SU-DHL-6 (cell line): ENCODE results near the gene SCRT2.

Experiments
- H2AFZ ChIP-seq: fragments of 200-600 bp; sonication (generic); 2 replicates; pipeline ENCODE4 v1.6.1; 2014; ENCODE audit warnings: low read depth, mild to moderate bottlenecking, moderate library complexity, mixed read lengths, antibody characterized with exemption, low read length; ENCODE audit not compliant: severe bottlenecking
- H3F3A ChIP-seq: fragments of 200-600 bp; shearing (Covaris generic); 2 replicates; pipeline ENCODE4 v1.6.0; 2016; ENCODE audit warnings: antibody characterized with exemption, mild to moderate bottlenecking; ENCODE audit not compliant: insufficient read depth
- H3K27ac ChIP-seq: fragments of 200-600 bp; sonication (generic); 2 replicates; pipeline ENCODE4 v1.5.1; 2016; ENCODE audit warnings: low read depth, mild to moderate bottlenecking, low read length, moderate library complexity, mixed read lengths
- H3K27me3 ChIP-seq: fragments of 200-600 bp; sonication (generic), shearing (Covaris generic); 2 replicates; pipeline ENCODE4 v1.6.0; 2014; ENCODE audit warnings: mild to moderate bottlenecking, low read length
- H3K36me3 ChIP-seq: fragments of 200-600 bp; sonication (generic); 2 replicates; pipeline ENCODE4 v1.6.1; 2014; ENCODE audit warnings: mild to moderate bottlenecking, low read length, mixed read lengths
- H3K4me2 ChIP-seq: fragments of 300-600, 200-600 bp; shearing (Covaris generic), sonication (generic); 2 replicates; pipeline ENCODE4 v1.6.0; 2014; ENCODE audit warnings: low read length, low read depth, mild to moderate bottlenecking; ENCODE audit not compliant: poor library complexity, severe bottlenecking
- H3K4me3 ChIP-seq: fragments of 200-600 bp; sonication (generic); 2 replicates; pipeline ENCODE4 v1.5.1; 2014; ENCODE audit warnings: antibody characterized with exemption, low read length, mild to moderate bottlenecking, mixed read lengths; ENCODE audit not compliant: insufficient read depth, poor library complexity, severe bottlenecking
- H3K79me2 ChIP-seq: fragments of 200-600 bp; sonication (generic); 2 replicates; pipeline ENCODE4 v1.6.1; 2014; ENCODE audit warnings: mild to moderate bottlenecking, low read length, moderate library complexity; ENCODE audit not compliant: insufficient read depth
- H3K9ac ChIP-seq: fragments of 200-600 bp; sonication (generic); 2 replicates; pipeline ENCODE4 v1.7.0; 2014; ENCODE audit warnings: mild to moderate bottlenecking, low read length
- H3K9me2 ChIP-seq: fragments of 200-600 bp; sonication (generic); replicated peaks from 2 replicates; pipeline ENCODE4 v1.6.1; 2014; ENCODE audit warnings: low read length; ENCODE audit not compliant: insufficient read depth
- H3K9me3 ChIP-seq: fragments of 200-600 bp; sonication (generic); 2 replicates; pipeline ENCODE4 v1.6.1; 2014; ENCODE audit warnings: low read length, mixed read lengths; ENCODE audit not compliant: insufficient read depth
- H4K20me1 ChIP-seq: fragments of 200-600 bp; sonication (generic); 2 replicates; pipeline ENCODE4 v1.6.1; 2014; ENCODE audit warnings: low read depth, mild to moderate bottlenecking, antibody characterized with exemption, low read length, moderate library complexity, mixed read lengths
- EZH2phosphoT487 ChIP-seq: fragments of 200-600 bp; sonication (generic), shearing (Covaris generic); conservative IDR thresholded peaks from 2 replicates; pipeline ENCODE4 v1.6.1; 2018; ENCODE audit warnings: mild to moderate bottlenecking, antibody characterized with exemption, low read length, moderate library complexity, mixed read lengths
- TF ChIP-seq, protein P1 (sequence below): fragments of 200-600 bp; sonication (generic); IDR thresholded peaks from one replicate; pipeline ENCODE4 v1.5.1; 2017; ENCODE audit warnings: antibody characterized with exemption, mild to moderate bottlenecking, low read length, moderate library complexity; ENCODE audit not compliant: insufficient read depth, poor library complexity, severe bottlenecking

Gene SCRT2

GRCh38 chr20:626579-626978, 49.0 kb downstream of the SCRT2 start:
- Histone ChIP-seq H3K27me3 (no peaks in the 10 kb centered on the region), H3K27ac (no peak overlapping the region)
- no peak for TF ChIP-seq EZH2phosphoT487
- TF ChIP-seq, protein P1, sequence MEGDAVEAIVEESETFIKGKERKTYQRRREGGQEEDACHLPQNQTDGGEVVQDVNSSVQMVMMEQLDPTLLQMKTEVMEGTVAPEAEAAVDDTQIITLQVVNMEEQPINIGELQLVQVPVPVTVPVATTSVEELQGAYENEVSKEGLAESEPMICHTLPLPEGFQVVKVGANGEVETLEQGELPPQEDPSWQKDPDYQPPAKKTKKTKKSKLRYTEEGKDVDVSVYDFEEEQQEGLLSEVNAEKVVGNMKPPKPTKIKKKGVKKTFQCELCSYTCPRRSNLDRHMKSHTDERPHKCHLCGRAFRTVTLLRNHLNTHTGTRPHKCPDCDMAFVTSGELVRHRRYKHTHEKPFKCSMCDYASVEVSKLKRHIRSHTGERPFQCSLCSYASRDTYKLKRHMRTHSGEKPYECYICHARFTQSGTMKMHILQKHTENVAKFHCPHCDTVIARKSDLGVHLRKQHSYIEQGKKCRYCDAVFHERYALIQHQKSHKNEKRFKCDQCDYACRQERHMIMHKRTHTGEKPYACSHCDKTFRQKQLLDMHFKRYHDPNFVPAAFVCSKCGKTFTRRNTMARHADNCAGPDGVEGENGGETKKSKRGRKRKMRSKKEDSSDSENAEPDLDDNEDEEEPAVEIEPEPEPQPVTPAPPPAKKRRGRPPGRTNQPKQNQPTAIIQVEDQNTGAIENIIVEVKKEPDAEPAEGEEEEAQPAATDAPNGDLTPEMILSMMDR: no peak

DNA sequence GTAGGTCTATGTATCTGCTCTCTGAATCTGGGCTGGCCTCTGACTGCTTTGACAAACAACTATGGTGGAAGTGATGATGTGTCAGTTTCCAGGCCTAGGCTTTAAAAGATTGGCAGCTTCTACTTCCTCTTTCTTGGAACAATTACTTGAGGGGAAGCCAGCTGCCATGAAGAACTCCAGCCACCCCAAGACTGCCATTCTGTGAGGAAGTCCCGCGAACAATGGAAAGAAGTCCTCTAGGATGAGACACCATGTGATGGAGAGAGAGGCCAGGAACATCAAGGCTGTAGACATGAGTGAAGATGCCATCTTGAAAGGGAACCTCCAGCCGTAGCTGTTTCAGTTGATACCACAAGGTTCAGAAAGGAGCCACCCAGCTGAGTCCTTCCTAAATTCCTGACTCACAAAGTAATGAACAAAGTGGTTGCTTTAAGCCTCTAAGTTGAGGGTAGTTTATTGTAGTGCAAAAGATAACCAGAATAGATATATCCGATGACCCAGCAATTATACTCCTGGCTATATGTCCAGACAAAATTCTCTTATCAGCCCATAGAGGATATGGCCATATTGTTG, 50.2 kb downstream of the SCRT2 start:
- no peaks in the 10 kb centered on the region for H4K20me1 ChIP-seq
- no peaks in the 10 kb centered on the region for H3K36me3 ChIP-seq
- H3K9ac ChIP-seq: no peak overlapping the region
- no peaks in the 10 kb centered on the region for H3K27me3 ChIP-seq
- no peaks in the 10 kb centered on the region for H3F3A ChIP-seq
- no peak overlapping the region for H3K4me2 ChIP-seq
- no peak overlapping the region for H2AFZ ChIP-seq
- H3K79me2 ChIP-seq: no peaks in the 10 kb centered on the region
- TF ChIP-seq, protein P1: no peak
- no peak for TF ChIP-seq EZH2phosphoT487
- H3K4me3 ChIP-seq: no peak overlapping the region
- no peaks in the 10 kb centered on the region for H3K9me2 ChIP-seq
- no peak overlapping the region for H3K27ac ChIP-seq
- H3K9me3 ChIP-seq: no peaks in the 10 kb centered on the region

More at GRCh38 chr20:626579-626978, 49.0 kb downstream of the SCRT2 start:
- no peaks in the 10 kb centered on the region for H3K79me2 ChIP-seq
- H4K20me1 ChIP-seq: no peaks in the 10 kb centered on the region
- no peak overlapping the region for H2AFZ ChIP-seq
- H3K4me3 ChIP-seq: no peak overlapping the region
- no peaks in the 10 kb centered on the region for H3K36me3 ChIP-seq
- H3K4me2 ChIP-seq: no peak overlapping the region
- no peaks in the 10 kb centered on the region for H3K9me2 ChIP-seq
- no peaks in the 10 kb centered on the region for H3F3A ChIP-seq
- H3K9me3 ChIP-seq: no peaks in the 10 kb centered on the region
- no peak overlapping the region for H3K9ac ChIP-seq

DNA sequence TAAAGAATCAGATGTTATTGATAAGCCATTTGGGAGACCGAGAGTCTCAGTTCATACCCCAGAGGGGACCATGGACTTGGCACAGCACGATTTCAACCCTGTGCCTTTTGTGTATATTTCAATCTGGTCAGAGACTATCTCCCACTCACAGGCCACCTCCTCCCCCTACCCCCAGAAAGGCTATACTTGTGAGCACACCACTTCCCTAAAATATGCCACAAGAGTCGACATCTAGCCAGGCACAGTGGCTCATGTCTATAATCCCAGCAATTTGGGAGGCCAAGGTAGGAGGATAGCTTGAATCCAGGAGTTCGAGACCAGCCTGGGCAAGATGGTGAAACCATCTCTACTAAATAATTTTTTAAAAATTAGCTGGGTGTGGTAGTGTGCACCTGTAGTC, 51.9 kb downstream of the SCRT2 start:
- Histone ChIP-seq H3K36me3 (no peaks in the 10 kb centered on the region), H4K20me1 (no peaks in the 10 kb centered on the region), H3K4me2 (no peak overlapping the region), H3K9ac (no peak overlapping the region), H3F3A (no peaks in the 10 kb centered on the region), H3K79me2 (no peaks in the 10 kb centered on the region), H3K27me3 (no peaks in the 10 kb centered on the region), H2AFZ (no peak overlapping the region), H3K27ac (no peak overlapping the region), H3K9me3 (no peaks in the 10 kb centered on the region), H3K9me2 (no peaks in the 10 kb centered on the region), H3K4me3 (no peak overlapping the region)
- TF ChIP-seq, protein P1: no peak
- no peak for TF ChIP-seq EZH2phosphoT487
